Neural cell (in vitro differentiated cells): Measurements from ENCODE around the gene HSD17B14. TPM values are rescaled to one million over a fixed set of nuclear protein-coding genes. Genes with fewer than 3 reads are reported as not detected.

ENCODE experiments used
- H2AFZ ChIP-seq: fragments of 200-600, 300-800 bp; sonication (generic), shearing (Covaris generic); 2 replicates; pipeline ENCODE4 v1.6.0; 2014; ENCODE audit warnings: low read depth, mild to moderate bottlenecking, antibody characterized with exemption, low read length, moderate library complexity
- H3F3A ChIP-seq: fragments of 200-600 bp; shearing (Covaris generic); 2 replicates; pipeline ENCODE4 v1.6.1; 2016; ENCODE audit warnings: mild to moderate bottlenecking, moderate library complexity, mixed read lengths, antibody characterized with exemption, low read length; ENCODE audit not compliant: insufficient read depth, poor library complexity, severe bottlenecking
- H3K27ac ChIP-seq: fragments of 200-600, 300-800 bp; sonication (generic), shearing (Covaris generic); 2 replicates; pipeline ENCODE4 v1.5.1; 2014; ENCODE audit warnings: mild to moderate bottlenecking, low read length, moderate library complexity
- H3K27me3 ChIP-seq: fragments of 300-800, 200-600 bp; sonication (generic), shearing (Covaris generic); 2 replicates; pipeline ENCODE4 v1.6.0; 2014; ENCODE audit warnings: mild to moderate bottlenecking, low read depth, low read length, moderate library complexity; ENCODE audit not compliant: insufficient read depth
- H3K36me3 ChIP-seq: fragments of 300-800, 200-600 bp; sonication (generic), shearing (Covaris generic); 2 replicates; pipeline ENCODE4 v1.5.1; 2014; ENCODE audit warnings: mild to moderate bottlenecking, antibody characterized with exemption, low read length, moderate library complexity; ENCODE audit not compliant: insufficient read depth
- H3K4me2 ChIP-seq: fragments of 300-800, 200-600 bp; sonication (generic), shearing (Covaris generic); 2 replicates; pipeline ENCODE4 v1.6.0; 2014; ENCODE audit warnings: mild to moderate bottlenecking, low read length
- H3K4me3 ChIP-seq: fragments of 300-800, 200-600 bp; sonication (generic), shearing (Covaris generic); 2 replicates; pipeline ENCODE4 v1.5.1; 2014; ENCODE audit warnings: mild to moderate bottlenecking, low read length, moderate library complexity
- H3K79me2 ChIP-seq: fragments of 200-600 bp; shearing (Covaris generic); replicated peaks from 2 replicates; pipeline ENCODE4 v1.6.0; 2014; ENCODE audit warnings: mild to moderate bottlenecking, low read length, moderate library complexity; ENCODE audit not compliant: insufficient read depth
- H3K9ac ChIP-seq: fragments of 300-800, 200-600 bp; sonication (generic), shearing (Covaris generic); 2 replicates; pipeline ENCODE4 v1.6.1; 2016; ENCODE audit warnings: mild to moderate bottlenecking, low read length, mixed read lengths
- H3K9me2 ChIP-seq: fragments of 200-600 bp; shearing (Covaris generic); 2 replicates; pipeline ENCODE4 v1.6.1; 2016; ENCODE audit warnings: mild to moderate bottlenecking, low read length, mixed read lengths; ENCODE audit not compliant: insufficient read depth
- H3K9me3 ChIP-seq: fragments of 200-600, 300-800 bp; sonication (generic), shearing (Covaris generic); 2 replicates; pipeline ENCODE4 v1.6.1; 2016; ENCODE audit warnings: mild to moderate bottlenecking, mixed run types, low read length, moderate library complexity, mixed read lengths
- H4K20me1 ChIP-seq: fragments of 200-600 bp; shearing (Covaris generic); 2 replicates; pipeline ENCODE4 v1.6.1; 2016; ENCODE audit warnings: mild to moderate bottlenecking, mixed run types; ENCODE audit not compliant: insufficient read depth
- CTCF ChIP-seq: fragments of 450-650 bp; IDR thresholded peaks from 2 replicates; pipeline ENCODE4 v1.5.1; 2014; ENCODE audit warnings: antibody characterized with exemption, mild to moderate bottlenecking, moderate library complexity; ENCODE audit not compliant: poor library complexity, severe bottlenecking
- EP300 ChIP-seq: fragments of 450-650 bp; conservative IDR thresholded peaks from 2 replicates; pipeline ENCODE4 v1.6.1; 2014; ENCODE audit warnings: antibody characterized with exemption, mild to moderate bottlenecking, moderate library complexity; ENCODE audit not compliant: poor library complexity, severe bottlenecking
- EZH2 ChIP-seq: fragments of 200-600, 300-800 bp; shearing (Covaris generic), sonication (generic); IDR thresholded peaks from 2 replicates; pipeline ENCODE4 v1.6.1; 2014; ENCODE audit warnings: antibody characterized with exemption, low read length, borderline replicate concordance, mild to moderate bottlenecking; ENCODE audit not compliant: insufficient read depth, poor library complexity, severe bottlenecking
- MXI1 ChIP-seq: fragments of 450-650 bp; conservative IDR thresholded peaks from 2 replicates; pipeline ENCODE4 v1.6.1; 2014; ENCODE audit warnings: antibody characterized with exemption, mild to moderate bottlenecking; ENCODE audit not compliant: poor library complexity, severe bottlenecking
- POLR2AphosphoS5 ChIP-seq: IDR thresholded peaks from 2 replicates; pipeline ENCODE4 v1.6.1; 2012
- RAD21 ChIP-seq: fragments of 450-650 bp; conservative IDR thresholded peaks from 2 replicates; pipeline ENCODE4 v1.6.1; 2014; ENCODE audit warnings: antibody characterized with exemption, mild to moderate bottlenecking, moderate library complexity
- REST ChIP-seq: IDR thresholded peaks from 2 replicates; pipeline ENCODE4 v1.6.1; 2012; ENCODE audit warnings: borderline replicate concordance
- SMC3 ChIP-seq: fragments of 450-650 bp; conservative IDR thresholded peaks from 2 replicates; pipeline ENCODE4 v1.6.1; 2014; ENCODE audit warnings: antibody characterized with exemption, mild to moderate bottlenecking, moderate library complexity; ENCODE audit not compliant: poor library complexity
- TAF1 ChIP-seq: IDR thresholded peaks from 2 replicates; pipeline ENCODE4 v1.6.1; 2012; ENCODE audit warnings: low read depth
- polyA plus RNA-seq: library from polyadenylated mRNA; depleted of rRNA; stranded (reverse); fragments of >200 nt; gene quantifications from 2 replicates; pipeline ENCODE4 v1.2.3, GENCODE V29; 2014

The HSD17B14 gene
- polyA plus RNA-seq, 1 donor from 2014 or later: 0.40 TPM

GRCh38 chr19:48867746-48868113 lies 31.4 kb upstream of the HSD17B14 start:
- Histone ChIP-seq H3K4me3 (no peak overlapping the region), H3K9me3 (no peaks in the 10 kb centered on the region), H3F3A (peaks cover 2% of the 10 kb centered on the region), H3K36me3 (no peaks in the 10 kb centered on the region), H3K9me2 (no peaks in the 10 kb centered on the region), H4K20me1 (no peaks in the 10 kb centered on the region), H2AFZ (no peak overlapping the region), H3K27me3 (no peaks in the 10 kb centered on the region), H3K27ac (no peak overlapping the region), H3K9ac (no peak overlapping the region), H3K4me2 (no peak overlapping the region), H3K79me2 (peaks cover 4% of the 10 kb centered on the region)
- no peak for TF ChIP-seq EP300
- no peak for TF ChIP-seq REST
- no peak for TF ChIP-seq RAD21

GRCh38 chr19:48867123-48867745 lies 30.9 kb upstream of the HSD17B14 start:
- H3K27ac ChIP-seq: no peak overlapping the region
- H3K9ac ChIP-seq: no peak overlapping the region

More at GRCh38 chr19:48867123-48867745, 30.9 kb upstream of the HSD17B14 start:
- H3K79me2 ChIP-seq: no peaks in the 10 kb centered on the region
- H2AFZ ChIP-seq: no peak overlapping the region
- TF ChIP-seq CTCF (no peak), REST (no peak), RAD21 (no peak), SMC3 (no peak), POLR2AphosphoS5 (no peak), EP300 (no peak), TAF1 (no peak), MXI1 (no peak), EZH2 (no peak)
- no peaks in the 10 kb centered on the region for H3K9me3 ChIP-seq
- H3F3A ChIP-seq: no peaks in the 10 kb centered on the region
- H3K4me2 ChIP-seq: no peak overlapping the region
- no peaks in the 10 kb centered on the region for H3K27me3 ChIP-seq
- no peaks in the 10 kb centered on the region for H4K20me1 ChIP-seq
- no peaks in the 10 kb centered on the region for H3K36me3 ChIP-seq
- H3K4me3 ChIP-seq: no peak overlapping the region
- no peaks in the 10 kb centered on the region for H3K9me2 ChIP-seq
